ENCODE data around the gene RPL22. TPM values are rescaled to one million over a fixed set of nuclear protein-coding genes. Genes with fewer than 3 reads are reported as not detected.

The RPL22 gene
- total and polyA plus RNA-seq, 2 of the 13 experiments (the other 11 are each of a cell fraction or from before 2014, with no cell fraction given), result 214 to 545 TPM

DNA sequence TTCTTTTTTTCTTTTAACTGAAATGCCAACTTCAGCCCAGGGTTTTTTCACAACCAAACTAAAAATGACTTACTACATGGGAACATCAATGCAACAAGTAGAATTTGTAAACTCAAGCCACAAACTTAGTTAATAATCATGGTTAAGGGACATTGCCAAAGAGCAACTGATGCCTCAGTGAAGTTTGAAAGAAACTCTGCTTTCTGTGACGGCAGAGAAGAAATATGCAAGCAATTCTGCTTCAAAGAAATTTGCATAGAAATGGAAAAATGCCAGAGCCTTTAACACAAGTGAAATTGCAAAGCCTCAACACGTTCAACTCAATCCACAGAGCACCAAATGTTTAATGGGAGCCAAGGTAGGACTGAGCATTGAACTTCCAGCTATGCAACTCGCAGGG is 14.2 kb downstream of the RPL22 start:
- Histone ChIP-seq H2AFZ (ENCODE audit: low read length) (no peak overlapping the region), H3K9me3 (ENCODE audit: low read length) (no peaks in the 10 kb centered on the region), H3K27ac (ENCODE audit: extremely low read length, insufficient read depth, low read length) (no peak overlapping the region), H3K27me3 (ENCODE audit: control insufficient read depth in 1 of 2, insufficient read depth in 2 of 2, low read length in 2 of 2) (peaks cover 0 to 6% of the 10 kb centered on the region in 2 experiments; a peak in 1 of 5 replicates), H3K79me2 (ENCODE audit: insufficient read depth, low read length) (peaks cover 17% of the 10 kb centered on the region), H3K36me3 (replicated peaks in 1 of 2; ENCODE audit: control insufficient read depth in 1 of 2, insufficient read depth in 2 of 2, low read length in 2 of 2) (peaks cover 23 to 43% of the 10 kb centered on the region in 2 experiments), H3K4me2 (ENCODE audit: low read depth, low read length) (no peak overlapping the region), H3K4me3 (replicated peaks in 1 of 3; ENCODE audit: insufficient read depth in 1 of 3, low read depth in 2 of 3, low read length in 3 of 3) (no peak overlapping the region), H3K4me1 (ENCODE audit: insufficient read depth, low read length) (no peaks in the 10 kb centered on the region), H4K20me1 (ENCODE audit: insufficient read depth, low read length) (peaks cover 52% of the 10 kb centered on the region), H3K9ac (ENCODE audit: insufficient read depth, low read depth, low read length) (no peak overlapping the region)
- TF ChIP-seq PAF1 (CRISPR knock-in tag; IDR thresholded peaks at IDR 0.05), result no peak
- no peak for TF ChIP-seq KLF6 (CRISPR knock-in tag; IDR thresholded peaks at IDR 0.05)
- TF ChIP-seq, protein P1, sequence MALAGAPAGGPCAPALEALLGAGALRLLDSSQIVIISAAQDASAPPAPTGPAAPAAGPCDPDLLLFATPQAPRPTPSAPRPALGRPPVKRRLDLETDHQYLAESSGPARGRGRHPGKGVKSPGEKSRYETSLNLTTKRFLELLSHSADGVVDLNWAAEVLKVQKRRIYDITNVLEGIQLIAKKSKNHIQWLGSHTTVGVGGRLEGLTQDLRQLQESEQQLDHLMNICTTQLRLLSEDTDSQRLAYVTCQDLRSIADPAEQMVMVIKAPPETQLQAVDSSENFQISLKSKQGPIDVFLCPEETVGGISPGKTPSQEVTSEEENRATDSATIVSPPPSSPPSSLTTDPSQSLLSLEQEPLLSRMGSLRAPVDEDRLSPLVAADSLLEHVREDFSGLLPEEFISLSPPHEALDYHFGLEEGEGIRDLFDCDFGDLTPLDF (CRISPR knock-in tag; IDR thresholded peaks at IDR 0.05), result no peak
- FAIRE-seq (no peak), DNase-seq (ENCODE audit: low spot score) (no peak), ATAC-seq (no peak)
- POLR2A ChIA-PET, result interaction anchor here (1.0 to 1.7 kb wide), 2 partner anchors 14 to 19 kb away, joined by 5 to 6 read pairs; partner anchors contain the start of gene RPL22
- in situ Hi-C loops (cut with HindIII; ENCODE audit: extremely low pct_ligation_motif_present, low pct_unique_long_range_greater_than_20kb), result no loop called here
- 92% methylated on average over 3 of the region's 3 CpGs for WGBS (ENCODE audit: low lambda C conversion rate)
- intact Hi-C loops (cut with micrococcal nuclease; ENCODE audit: unreplicated experiment), result no loop called here
- no TSS peak for BruUV-seq (replicated peaks)
- CTCF ChIA-PET (ENCODE audit: low intra/inter-chr PET ratio, low total read pairs), result no interaction called here

DNA sequence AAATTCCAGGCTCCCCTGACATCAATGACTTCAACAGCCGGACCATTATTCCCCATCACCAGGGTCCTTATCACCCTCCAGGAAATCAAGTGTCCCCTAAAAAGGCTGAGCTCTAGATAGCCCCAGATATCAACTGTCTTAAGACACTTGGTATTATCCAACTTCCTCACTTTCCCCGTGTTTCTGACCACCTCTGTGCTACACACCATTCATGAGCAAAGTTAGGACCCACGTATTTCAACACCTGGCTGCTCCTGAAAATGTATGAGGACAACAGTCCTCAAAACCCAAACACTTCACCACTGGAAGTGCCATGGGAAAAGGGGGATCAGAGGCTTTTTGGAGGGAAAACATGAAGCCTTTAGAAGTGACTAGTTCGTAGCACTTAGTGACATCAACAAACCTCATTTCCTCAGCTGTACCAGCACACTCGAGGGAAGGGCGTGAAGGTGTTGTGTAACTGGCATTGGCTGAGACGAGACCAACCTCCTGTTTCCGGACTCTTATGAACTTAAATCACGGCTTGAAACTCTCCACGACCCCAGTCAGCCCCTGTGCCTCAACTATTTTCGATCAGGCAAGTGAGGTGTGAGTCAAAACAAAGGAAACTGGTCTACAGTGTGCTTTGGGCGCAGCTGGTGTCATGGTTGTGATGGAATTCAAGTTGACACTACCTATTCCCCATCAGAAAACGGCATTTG is 15.2 kb downstream of the RPL22 start:
- peaks cover 47% of the 10 kb centered on the region for H4K20me1 ChIP-seq (ENCODE audit: insufficient read depth, low read length)
- no peak overlapping the region for H3K4me2 ChIP-seq (ENCODE audit: low read depth, low read length)
- no peak for DNase-seq (ENCODE audit: low spot score)
- TF ChIP-seq FOSL2 (CRISPR knock-in tag; IDR thresholded peaks at IDR 0.05) (no peak), ZNF841 (CRISPR knock-in tag; IDR thresholded peaks at IDR 0.05; ENCODE audit: borderline replicate concordance) (no peak), POLR2AphosphoS5 (IDR thresholded peaks at IDR 0.05; ENCODE audit: low read depth, low read length) (peak; percentile 14; the same call in 1 of the 2 replicates), KDM6A (CRISPR knock-in tag; IDR thresholded peaks at IDR 0.05; ENCODE audit: low read depth) (no peak), ZNF253 (CRISPR knock-in tag; IDR thresholded peaks at IDR 0.05; ENCODE audit: borderline replicate concordance) (no peak), TCF7 (IDR thresholded peaks at IDR 0.05; ENCODE audit: low read depth) (no peak), ERF (CRISPR knock-in tag; IDR thresholded peaks at IDR 0.05) (no peak), RBM22 (optimal IDR thresholded peaks at IDR 0.05; ENCODE audit: low read length) (peak; percentile 81), NCOR1 (IDR thresholded peaks at IDR 0.05; ENCODE audit: borderline replicate concordance, low read length) (no peak), ZNF777 (CRISPR knock-in tag; IDR thresholded peaks at IDR 0.05) (no peak)
- TF ChIP-seq, protein P2, sequence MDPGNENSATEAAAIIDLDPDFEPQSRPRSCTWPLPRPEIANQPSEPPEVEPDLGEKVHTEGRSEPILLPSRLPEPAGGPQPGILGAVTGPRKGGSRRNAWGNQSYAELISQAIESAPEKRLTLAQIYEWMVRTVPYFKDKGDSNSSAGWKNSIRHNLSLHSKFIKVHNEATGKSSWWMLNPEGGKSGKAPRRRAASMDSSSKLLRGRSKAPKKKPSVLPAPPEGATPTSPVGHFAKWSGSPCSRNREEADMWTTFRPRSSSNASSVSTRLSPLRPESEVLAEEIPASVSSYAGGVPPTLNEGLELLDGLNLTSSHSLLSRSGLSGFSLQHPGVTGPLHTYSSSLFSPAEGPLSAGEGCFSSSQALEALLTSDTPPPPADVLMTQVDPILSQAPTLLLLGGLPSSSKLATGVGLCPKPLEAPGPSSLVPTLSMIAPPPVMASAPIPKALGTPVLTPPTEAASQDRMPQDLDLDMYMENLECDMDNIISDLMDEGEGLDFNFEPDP (CRISPR knock-in tag; conservative IDR thresholded peaks at IDR 0.05), result no peak
- TF ChIP-seq, protein P3, sequence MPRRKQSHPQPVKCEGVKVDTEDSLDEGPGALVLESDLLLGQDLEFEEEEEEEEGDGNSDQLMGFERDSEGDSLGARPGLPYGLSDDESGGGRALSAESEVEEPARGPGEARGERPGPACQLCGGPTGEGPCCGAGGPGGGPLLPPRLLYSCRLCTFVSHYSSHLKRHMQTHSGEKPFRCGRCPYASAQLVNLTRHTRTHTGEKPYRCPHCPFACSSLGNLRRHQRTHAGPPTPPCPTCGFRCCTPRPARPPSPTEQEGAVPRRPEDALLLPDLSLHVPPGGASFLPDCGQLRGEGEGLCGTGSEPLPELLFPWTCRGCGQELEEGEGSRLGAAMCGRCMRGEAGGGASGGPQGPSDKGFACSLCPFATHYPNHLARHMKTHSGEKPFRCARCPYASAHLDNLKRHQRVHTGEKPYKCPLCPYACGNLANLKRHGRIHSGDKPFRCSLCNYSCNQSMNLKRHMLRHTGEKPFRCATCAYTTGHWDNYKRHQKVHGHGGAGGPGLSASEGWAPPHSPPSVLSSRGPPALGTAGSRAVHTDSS (CRISPR knock-in tag; conservative IDR thresholded peaks at IDR 0.05), result no peak

More for the DNA sequence above, 15.2 kb downstream of the RPL22 start:
- ATAC-seq, result no peak
- H3K79me2 ChIP-seq (ENCODE audit: insufficient read depth, low read length), result peaks cover 11% of the 10 kb centered on the region
- peaks cover 0 to 6% of the 10 kb centered on the region in 2 experiments; a peak in 1 of 5 replicates for H3K27me3 ChIP-seq (ENCODE audit: control insufficient read depth in 1 of 2, insufficient read depth in 2 of 2, low read length in 2 of 2)
- no peak overlapping the region for H3K27ac ChIP-seq (ENCODE audit: extremely low read length, insufficient read depth, low read length)
- POLR2A ChIA-PET, result interaction anchor here (1.7 kb wide), 1 partner anchor 15 kb away, joined by 6 read pairs; the partner anchor contains the start of gene RPL22
- no peak overlapping the region for H3K9ac ChIP-seq (ENCODE audit: insufficient read depth, low read depth, low read length)
- intact Hi-C loops (cut with micrococcal nuclease; ENCODE audit: unreplicated experiment) (no loop called here), in situ Hi-C loops (cut with HindIII; ENCODE audit: extremely low pct_ligation_motif_present, low pct_unique_long_range_greater_than_20kb) (no loop called here)
- no peak overlapping the region for H2AFZ ChIP-seq (ENCODE audit: low read length)
- no peak for FAIRE-seq
- no peaks in the 10 kb centered on the region for H3K9me3 ChIP-seq (ENCODE audit: low read length)
- no TSS peak for BruUV-seq (replicated peaks)
- no peak overlapping the region for H3K4me3 ChIP-seq (replicated peaks in 1 of 3; ENCODE audit: insufficient read depth in 1 of 3, low read depth in 2 of 3, low read length in 3 of 3)
- no peaks in the 10 kb centered on the region for H3K4me1 ChIP-seq (ENCODE audit: insufficient read depth, low read length)
- CTCF ChIA-PET (ENCODE audit: low intra/inter-chr PET ratio, low total read pairs), result no interaction called here
- 89% methylated on average over 13 of the region's 13 CpGs for WGBS (ENCODE audit: low lambda C conversion rate)
- H3K36me3 ChIP-seq (replicated peaks in 1 of 2; ENCODE audit: control insufficient read depth in 1 of 2, insufficient read depth in 2 of 2, low read length in 2 of 2), result peaks cover 18 to 37% of the 10 kb centered on the region in 2 experiments
